IMR-90 (cell line): ENCODE measurements around the gene SPOCK3. TPM values are rescaled to one million over a fixed set of nuclear protein-coding genes. Genes with fewer than 3 reads are reported as not detected.

Experiments
- ATAC-seq: fragments of 200-7000 bp; cut with Tn5 transposase; 2 replicates; pipeline ENCODE4 v1.9.1; 2020; ENCODE audit warnings: low read depth, mild to moderate bottlenecking, moderate library complexity
- BruUV-seq: library from RNA; stranded (reverse); fragments of 400-500 nt; replicated peaks from 2 replicates; lab custom pipeline; 2021; lab: Mats Ljungman, UMichigan
- CTCF ChIA-PET: fragments of 300-600 bp; formaldehyde crosslinking; extraction: SDS; loops from one replicate; lab custom pipeline; 2021; ENCODE audit warnings: antibody characterized with exemption; lab: Yijun Ruan, JAX
- POLR2A ChIA-PET: fragments of 300-600 bp; sonication (Branson Sonifier 250); formaldehyde crosslinking; loops from one replicate; lab custom pipeline; 2022; ENCODE audit warnings: antibody characterized with exemption; ENCODE audit not compliant: unreplicated experiment; lab: Charles Lee
- DNase-seq: peaks from one replicate; pipeline ENCODE4 v3.0.0; 2013
- H2AFZ ChIP-seq: replicated peaks from 2 replicates; pipeline ENCODE3; 2013; ENCODE audit warnings: low read length, mild to moderate bottlenecking; ENCODE audit not compliant: poor library complexity
- H2AK5ac ChIP-seq: 2 replicates; pipeline ENCODE4 v1.6.1; 2013; ENCODE audit warnings: low read depth, low read length, inconsistent platforms
- H2AK9ac ChIP-seq: replicated peaks from 2 replicates; pipeline ENCODE3; 2013; ENCODE audit warnings: mild to moderate bottlenecking, low read depth, low read length, moderate library complexity; ENCODE audit not compliant: poor library complexity
- H2BK120ac ChIP-seq: 2 replicates; pipeline ENCODE4 v1.6.1; 2013; ENCODE audit warnings: low read depth, low read length, inconsistent platforms
- H2BK15ac ChIP-seq: 3 replicates; pipeline ENCODE4 v1.6.1; 2013; ENCODE audit warnings: low read depth, low read length, inconsistent platforms
- H2BK20ac ChIP-seq: 2 replicates; pipeline ENCODE4 v1.6.1; 2013; ENCODE audit warnings: low read depth, mild to moderate bottlenecking, inconsistent platforms, low read length, moderate library complexity
- H2BK5ac ChIP-seq: 2 replicates; pipeline ENCODE4 v1.6.1; 2013; ENCODE audit warnings: mild to moderate bottlenecking, low read depth, low read length, inconsistent platforms; ENCODE audit not compliant: poor library complexity, severe bottlenecking
- H3K14ac ChIP-seq: replicated peaks from 2 replicates; pipeline ENCODE4 v1.6.1; 2013; ENCODE audit warnings: low read depth, low read length, inconsistent platforms
- H3K18ac ChIP-seq: 2 replicates; pipeline ENCODE4 v1.6.1; 2013; ENCODE audit warnings: low read depth, low read length, control low read depth
- H3K23ac ChIP-seq: 2 replicates; pipeline ENCODE4 v1.6.1; 2013; ENCODE audit warnings: low read depth, low read length, inconsistent platforms
- H3K27ac ChIP-seq: 2 replicates; pipeline ENCODE4 v1.5.1; 2013; ENCODE audit warnings: mild to moderate bottlenecking, control low read depth, low read length; ENCODE audit not compliant: insufficient read depth
- H3K27me3 ChIP-seq: 2 replicates; pipeline ENCODE4 v1.6.1; 2013; ENCODE audit warnings: low read length; ENCODE audit not compliant: control insufficient read depth, insufficient read depth
- H3K36me3 ChIP-seq: 2 replicates; pipeline ENCODE4 v1.6.1; 2013; ENCODE audit warnings: low read length, mixed read lengths; ENCODE audit not compliant: control insufficient read depth, insufficient read depth
- H3K4ac ChIP-seq: 2 replicates; pipeline ENCODE4 v1.6.1; 2013; ENCODE audit warnings: low read depth, low read length, inconsistent platforms
- H3K4me1 ChIP-seq: 2 replicates; pipeline ENCODE4 v1.6.1; 2013; ENCODE audit warnings: low read length, mixed read lengths; ENCODE audit not compliant: control insufficient read depth, insufficient read depth
- H3K4me2 ChIP-seq: 2 replicates; pipeline ENCODE4 v1.6.1; 2013; ENCODE audit warnings: low read depth, mild to moderate bottlenecking, control low read depth, low read length, moderate library complexity
- H3K4me3 ChIP-seq: 2 replicates; pipeline ENCODE4 v1.5.1; 2013; ENCODE audit warnings: low read depth, mild to moderate bottlenecking, control low read depth, low read length, moderate library complexity; ENCODE audit not compliant: insufficient read depth
- H3K56ac ChIP-seq: 2 replicates; pipeline ENCODE4 v1.6.1; 2013; ENCODE audit warnings: low read length, inconsistent platforms; ENCODE audit not compliant: insufficient read depth; ENCODE audit errors: extremely low read depth
- H3K79me1 ChIP-seq, 2 experiments: 2 replicates each; pipeline ENCODE4 v1.6.1; 2013; ENCODE audit warnings: low read length in 2 of 2, inconsistent platforms in 1 of 2, low read depth in 1 of 2
- H3K9ac ChIP-seq: 2 replicates; pipeline ENCODE4 v1.6.1; 2013; ENCODE audit warnings: low read depth, low read length, control low read depth
- H3K9me1 ChIP-seq: 2 replicates; pipeline ENCODE4 v1.6.1; 2013; ENCODE audit warnings: low read length, inconsistent platforms; ENCODE audit not compliant: insufficient read depth
- H3K9me3 ChIP-seq: 2 replicates; pipeline ENCODE4 v1.6.1; 2013; ENCODE audit warnings: low read length; ENCODE audit not compliant: control insufficient read depth, insufficient read depth
- H4K20me1 ChIP-seq: 2 replicates; pipeline ENCODE4 v1.6.1; 2013; ENCODE audit warnings: low read length, inconsistent platforms; ENCODE audit not compliant: insufficient read depth
- H4K5ac ChIP-seq: 2 replicates; pipeline ENCODE4 v1.6.1; 2013; ENCODE audit warnings: mild to moderate bottlenecking, low read depth, low read length, control low read depth
- H4K8ac ChIP-seq, 2 experiments: 2 replicates each; pipeline ENCODE4 v1.6.1; 2013; ENCODE audit warnings: low read depth in 2 of 2, low read length in 2 of 2, control low read depth in 1 of 2, inconsistent platforms in 1 of 2
- H4K91ac ChIP-seq: 2 replicates; pipeline ENCODE4 v1.6.1; 2013; ENCODE audit warnings: low read depth, low read length, inconsistent platforms; ENCODE audit not compliant: insufficient read depth
- BHLHE40 ChIP-seq: fragments of 150-350 bp; IDR thresholded peaks from 2 replicates; pipeline ENCODE4 v1.6.1; 2016; ENCODE audit warnings: mild to moderate bottlenecking, low read depth, low read length
- CEBPB ChIP-seq: IDR thresholded peaks from 2 replicates; pipeline ENCODE4 v1.6.1; 2012; ENCODE audit warnings: low read depth, low read length, improper control_type of control experiment
- CHD1 ChIP-seq: IDR thresholded peaks from 2 replicates; pipeline ENCODE4 v1.6.1; 2012; ENCODE audit warnings: low read depth, low read length, improper control_type of control experiment
- FOS ChIP-seq: fragments of 150-350 bp; IDR thresholded peaks from 2 replicates; pipeline ENCODE4 v1.6.1; 2016; ENCODE audit warnings: low read depth, low read length
- MAFK ChIP-seq: IDR thresholded peaks from 2 replicates; pipeline ENCODE4 v1.6.1; 2012; ENCODE audit warnings: low read depth, low read length, improper control_type of control experiment
- MXI1 ChIP-seq: IDR thresholded peaks from 2 replicates; pipeline ENCODE4 v1.6.1; 2012; ENCODE audit warnings: low read depth, mild to moderate bottlenecking, low read length, moderate library complexity, borderline replicate concordance
- NFE2L2 ChIP-seq: fragments of 150-350 bp; IDR thresholded peaks from 2 replicates; pipeline ENCODE4 v1.6.1; 2016; ENCODE audit warnings: low read depth, mild to moderate bottlenecking, low read length
- POLR2A ChIP-seq: IDR thresholded peaks from 2 replicates; pipeline ENCODE4 v1.6.1; 2012; ENCODE audit warnings: mild to moderate bottlenecking, low read depth, low read length
- RAD21 ChIP-seq: IDR thresholded peaks from 2 replicates; pipeline ENCODE4 v1.6.1; 2012; ENCODE audit warnings: low read length, improper control_type of control experiment
- RCOR1 ChIP-seq: IDR thresholded peaks from 2 replicates; pipeline ENCODE4 v1.6.1; 2012; ENCODE audit warnings: mild to moderate bottlenecking, low read length, improper control_type of control experiment; ENCODE audit not compliant: insufficient replicate concordance
- RFX5 ChIP-seq: IDR thresholded peaks from 2 replicates; pipeline ENCODE4 v1.8.0; 2012; ENCODE audit warnings: low read depth, mild to moderate bottlenecking, low read length, moderate library complexity
- SMC3 ChIP-seq: fragments of 150-350 bp; IDR thresholded peaks from 2 replicates; pipeline ENCODE4 v1.6.1; 2016; ENCODE audit warnings: low read depth, mild to moderate bottlenecking, antibody characterized with exemption, low read length, moderate library complexity
- WGBS, 2 experiments: methylation state at CpG; one replicate each; pipeline versions ENCODE4 v1.1.5 to v1.1.7; 2013; ENCODE audit warnings: missing lambda C conversion rate in 2 of 2; ENCODE audit not compliant: insufficient read length in 1 of 2; ENCODE audit errors: extremely low coverage in 2 of 2; 5-methylcytosine and 5-hydroxymethylcytosine counted together
- dilution Hi-C: fragments of 300-500 bp; cut with HindIII; formaldehyde crosslinking; loops from one replicate; pipeline ENCODE4 v1.14.3; 2018; ENCODE audit warnings: low sequenced_read_pairs; ENCODE audit not compliant: unreplicated experiment
- in situ Hi-C: fragments of 300-500 bp; cut with MboI; formaldehyde crosslinking; loops from 3 replicates; pipeline ENCODE4 v1.14.3; 2019; ENCODE audit warnings: low sequenced_read_pairs, inconsistent platforms, mixed read lengths
- intact Hi-C: fragments of 100-400 bp; cut with micrococcal nuclease; formaldehyde crosslinking; loops from 2 replicates; pipeline ENCODE4 v1.10.0; 2022
- polyA plus RNA-seq, 3 experiments: library from polyadenylated mRNA; depleted of rRNA; stranded (reverse); fragments of >200 nt; gene quantifications; 2 replicates each; pipeline ENCODE4 v1.2.3, GENCODE V29; 2012; ENCODE audit warnings: low replicate concordance in 1 of 3
- total RNA-seq: library from RNA; depleted of rRNA; stranded (reverse); fragments of >200 nt; gene quantifications from 2 replicates; pipeline ENCODE4 v1.2.3, GENCODE V29; 2012
- TF ChIP-seq, protein P1 (sequence below): fragments of 150-350 bp; IDR thresholded peaks from 2 replicates; pipeline ENCODE4 v1.6.1; 2016; ENCODE audit warnings: low read depth, mild to moderate bottlenecking, low read length, moderate library complexity, borderline replicate concordance
- TF ChIP-seq, protein P2 (sequence below): fragments of 150-350 bp; IDR thresholded peaks from 2 replicates; pipeline ENCODE4 v1.6.1; 2017; ENCODE audit warnings: mild to moderate bottlenecking, antibody characterized with exemption, low read length, low read depth
- TF ChIP-seq, protein P3 (sequence below): conservative IDR thresholded peaks from 2 replicates; pipeline ENCODE4 v1.5.1; 2012; ENCODE audit warnings: mild to moderate bottlenecking, low read depth, low read length, improper control_type of control experiment

The SPOCK3 gene
- total and polyA plus RNA-seq, 2 of the 4 experiments (the other 2 are of a cell fraction): not detected

DNA sequence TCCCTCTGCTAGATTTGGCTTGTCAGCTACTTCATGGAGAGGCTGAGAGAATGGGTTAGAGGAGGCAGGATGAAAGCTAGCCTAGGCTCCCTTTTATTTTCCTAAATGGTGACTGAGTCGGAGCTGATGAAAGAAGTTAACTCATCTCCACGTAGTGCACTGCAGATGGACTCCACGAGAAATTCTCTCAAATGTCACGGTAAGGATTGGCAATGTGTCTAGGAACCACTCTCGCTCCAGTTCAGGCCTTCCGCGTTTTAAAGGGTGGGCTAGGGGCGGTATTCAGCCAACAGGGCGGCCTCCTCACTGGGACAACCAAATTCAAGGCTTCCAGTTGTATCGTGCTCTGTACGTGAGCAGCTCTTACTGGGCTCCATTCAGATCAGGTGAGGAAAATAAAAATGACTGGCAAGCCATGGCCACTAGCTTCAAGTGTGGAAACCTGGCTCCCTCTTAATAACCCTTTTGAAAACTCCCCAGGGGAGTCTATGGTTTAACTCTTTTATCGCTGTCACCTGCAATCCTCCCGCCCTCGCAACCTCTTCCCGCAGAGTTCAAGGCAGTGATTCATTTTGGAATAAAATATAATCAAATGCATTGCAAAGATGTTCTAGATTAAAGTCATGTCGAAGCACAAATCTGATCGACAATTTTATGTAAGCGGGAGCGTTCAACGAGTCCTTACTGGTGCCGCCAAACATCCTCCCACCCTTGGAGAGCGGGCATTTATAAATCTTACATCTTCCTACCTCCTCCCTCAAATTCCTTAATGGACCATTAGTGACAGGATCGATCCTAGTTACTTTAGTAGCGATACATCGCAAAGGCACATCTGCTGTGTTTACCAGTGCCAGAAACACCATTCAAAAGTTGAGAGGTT is 1.2 kb downstream of the SPOCK3 start:
- Histone ChIP-seq H2AK5ac (no peak overlapping the region), H3K14ac (no peak overlapping the region), H2BK5ac (no peak overlapping the region), H3K18ac (no peak overlapping the region), H3K56ac (no peak overlapping the region), H2AFZ (no peak overlapping the region), H4K8ac (no peak overlapping the region), H2BK15ac (no peak overlapping the region), H3K23ac (no peak overlapping the region), H3K9me1 (no peaks in the 10 kb centered on the region), H3K9ac (no peak overlapping the region), H3K4me2 (no peak overlapping the region; the same call in 1 of the 2 replicates), H3K79me1 (no peaks in the 10 kb centered on the region), H3K4me3 (no peak overlapping the region), H2BK120ac (no peak overlapping the region), H3K4ac (no peak overlapping the region), H4K5ac (no peak overlapping the region), H2BK20ac (no peak overlapping the region), H2AK9ac (no peak overlapping the region), H3K27me3 (peaks cover 7% of the 10 kb centered on the region; the same call in 1 of the 2 replicates), H3K27ac (no peak overlapping the region), H3K36me3 (no peaks in the 10 kb centered on the region), H3K9me3 (no peaks in the 10 kb centered on the region), H4K20me1 (no peaks in the 10 kb centered on the region), H3K4me1 (no peaks in the 10 kb centered on the region), H4K91ac (no peak overlapping the region)
- dilution Hi-C loops (no loop called here), in situ Hi-C loops (no loop called here), intact Hi-C loops (no loop called here)
- no TSS peak for BruUV-seq
- ChIA-PET CTCF (no interaction called here), POLR2A (no interaction called here)
- ATAC-seq: no peak
- no peak for DNase-seq
- WGBS, 2 experiments: 19% methylated on average over 7 of the region's 25 CpGs; no CpG with 5 or more reads in 1 of the 2 experiments
- TF ChIP-seq, protein P1, sequence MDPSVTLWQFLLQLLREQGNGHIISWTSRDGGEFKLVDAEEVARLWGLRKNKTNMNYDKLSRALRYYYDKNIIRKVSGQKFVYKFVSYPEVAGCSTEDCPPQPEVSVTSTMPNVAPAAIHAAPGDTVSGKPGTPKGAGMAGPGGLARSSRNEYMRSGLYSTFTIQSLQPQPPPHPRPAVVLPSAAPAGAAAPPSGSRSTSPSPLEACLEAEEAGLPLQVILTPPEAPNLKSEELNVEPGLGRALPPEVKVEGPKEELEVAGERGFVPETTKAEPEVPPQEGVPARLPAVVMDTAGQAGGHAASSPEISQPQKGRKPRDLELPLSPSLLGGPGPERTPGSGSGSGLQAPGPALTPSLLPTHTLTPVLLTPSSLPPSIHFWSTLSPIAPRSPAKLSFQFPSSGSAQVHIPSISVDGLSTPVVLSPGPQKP: no peak
- TF ChIP-seq, protein P2, sequence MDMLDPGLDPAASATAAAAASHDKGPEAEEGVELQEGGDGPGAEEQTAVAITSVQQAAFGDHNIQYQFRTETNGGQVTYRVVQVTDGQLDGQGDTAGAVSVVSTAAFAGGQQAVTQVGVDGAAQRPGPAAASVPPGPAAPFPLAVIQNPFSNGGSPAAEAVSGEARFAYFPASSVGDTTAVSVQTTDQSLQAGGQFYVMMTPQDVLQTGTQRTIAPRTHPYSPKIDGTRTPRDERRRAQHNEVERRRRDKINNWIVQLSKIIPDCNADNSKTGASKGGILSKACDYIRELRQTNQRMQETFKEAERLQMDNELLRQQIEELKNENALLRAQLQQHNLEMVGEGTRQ: no peak
- TF ChIP-seq RCOR1 (no peak), NFE2L2 (no peak), SMC3 (no peak), CHD1 (no peak), RFX5 (no peak), FOS (no peak), MXI1 (no peak), MAFK (no peak), POLR2A (no peak), BHLHE40 (no peak), RAD21 (no peak), CEBPB (no peak)
- TF ChIP-seq, protein P3, sequence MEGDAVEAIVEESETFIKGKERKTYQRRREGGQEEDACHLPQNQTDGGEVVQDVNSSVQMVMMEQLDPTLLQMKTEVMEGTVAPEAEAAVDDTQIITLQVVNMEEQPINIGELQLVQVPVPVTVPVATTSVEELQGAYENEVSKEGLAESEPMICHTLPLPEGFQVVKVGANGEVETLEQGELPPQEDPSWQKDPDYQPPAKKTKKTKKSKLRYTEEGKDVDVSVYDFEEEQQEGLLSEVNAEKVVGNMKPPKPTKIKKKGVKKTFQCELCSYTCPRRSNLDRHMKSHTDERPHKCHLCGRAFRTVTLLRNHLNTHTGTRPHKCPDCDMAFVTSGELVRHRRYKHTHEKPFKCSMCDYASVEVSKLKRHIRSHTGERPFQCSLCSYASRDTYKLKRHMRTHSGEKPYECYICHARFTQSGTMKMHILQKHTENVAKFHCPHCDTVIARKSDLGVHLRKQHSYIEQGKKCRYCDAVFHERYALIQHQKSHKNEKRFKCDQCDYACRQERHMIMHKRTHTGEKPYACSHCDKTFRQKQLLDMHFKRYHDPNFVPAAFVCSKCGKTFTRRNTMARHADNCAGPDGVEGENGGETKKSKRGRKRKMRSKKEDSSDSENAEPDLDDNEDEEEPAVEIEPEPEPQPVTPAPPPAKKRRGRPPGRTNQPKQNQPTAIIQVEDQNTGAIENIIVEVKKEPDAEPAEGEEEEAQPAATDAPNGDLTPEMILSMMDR: no peak
